KMS-11 (cell line): ENCODE measurements around the gene PRMT9.

Experiments used
- H2AFZ ChIP-seq: fragments of 200-600 bp; sonication (generic); 2 replicates; pipeline ENCODE4 v1.6.1; 2016; ENCODE audit warnings: antibody characterized with exemption, mixed run types, low read depth
- H3K27ac ChIP-seq: fragments of 200-600 bp; sonication (generic); 2 replicates; pipeline ENCODE4 v1.6.1; 2016; ENCODE audit warnings: mild to moderate bottlenecking, mixed run types
- H3K27me3 ChIP-seq: fragments of 200-600 bp; sonication (generic); 2 replicates; pipeline ENCODE4 v1.6.1; 2017; ENCODE audit warnings: mild to moderate bottlenecking, low read depth, mixed run types, moderate library complexity; ENCODE audit not compliant: insufficient read depth
- H3K36me3 ChIP-seq: fragments of 200-600 bp; sonication (generic); 2 replicates; pipeline ENCODE4 v1.6.1; 2017; ENCODE audit warnings: mild to moderate bottlenecking, mixed run types; ENCODE audit not compliant: insufficient read depth
- H3K4me1 ChIP-seq: fragments of 200-600 bp; sonication (generic); 2 replicates; pipeline ENCODE4 v1.6.1; 2016; ENCODE audit warnings: mild to moderate bottlenecking, low read depth, mixed run types; ENCODE audit not compliant: poor library complexity, severe bottlenecking
- H3K4me2 ChIP-seq: fragments of 200-600 bp; sonication (generic); 2 replicates; pipeline ENCODE4 v1.7.0; 2016; ENCODE audit warnings: mild to moderate bottlenecking, mixed run types
- H3K4me3 ChIP-seq: fragments of 200-600 bp; sonication (generic); IDR thresholded peaks from 2 replicates; pipeline ENCODE4 v1.6.1; 2017; ENCODE audit warnings: low read depth, low read length, mixed read lengths; ENCODE audit not compliant: insufficient read depth
- H3K79me2 ChIP-seq: fragments of 200-600 bp; sonication (generic); 2 replicates; pipeline ENCODE4 v1.6.1; 2016; ENCODE audit warnings: low read depth, mixed run types; ENCODE audit not compliant: insufficient read depth
- H3K9ac ChIP-seq: fragments of 200-600 bp; sonication (generic); 2 replicates; pipeline ENCODE4 v1.6.1; 2016; ENCODE audit warnings: mild to moderate bottlenecking, mixed run types
- H4K20me1 ChIP-seq: fragments of 200-600 bp; sonication (generic); 2 replicates; pipeline ENCODE4 v1.6.1; 2016; ENCODE audit warnings: mild to moderate bottlenecking, mixed run types; ENCODE audit not compliant: insufficient read depth
- TF ChIP-seq, protein P1 (sequence below): fragments of 200-600 bp; sonication (generic); conservative IDR thresholded peaks from 2 replicates; pipeline ENCODE4 v1.6.1; 2017; ENCODE audit warnings: low read depth, mild to moderate bottlenecking, antibody characterized with exemption, low read length, moderate library complexity, mixed read lengths

Gene PRMT9

DNA sequence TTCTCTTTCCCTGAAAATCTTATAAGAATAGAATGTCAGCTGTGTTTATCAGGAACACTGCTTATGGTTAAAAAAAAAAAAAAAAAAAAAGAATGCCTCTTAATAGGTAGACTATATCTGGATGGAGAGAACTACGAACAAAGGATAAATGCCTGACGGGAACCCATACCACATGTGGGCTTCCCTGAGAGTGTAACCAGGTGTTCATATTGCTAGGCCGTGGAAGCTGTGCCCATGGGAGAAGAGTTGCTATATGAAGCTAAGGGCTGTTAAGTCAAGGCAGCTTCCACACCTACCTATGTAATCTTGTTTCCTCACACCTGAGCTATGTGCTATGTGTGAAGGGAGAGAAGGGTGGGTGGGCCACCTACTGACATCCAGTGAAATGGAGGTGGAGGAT is 39.5 kb downstream of the PRMT9 start:
- TF ChIP-seq, protein P1, sequence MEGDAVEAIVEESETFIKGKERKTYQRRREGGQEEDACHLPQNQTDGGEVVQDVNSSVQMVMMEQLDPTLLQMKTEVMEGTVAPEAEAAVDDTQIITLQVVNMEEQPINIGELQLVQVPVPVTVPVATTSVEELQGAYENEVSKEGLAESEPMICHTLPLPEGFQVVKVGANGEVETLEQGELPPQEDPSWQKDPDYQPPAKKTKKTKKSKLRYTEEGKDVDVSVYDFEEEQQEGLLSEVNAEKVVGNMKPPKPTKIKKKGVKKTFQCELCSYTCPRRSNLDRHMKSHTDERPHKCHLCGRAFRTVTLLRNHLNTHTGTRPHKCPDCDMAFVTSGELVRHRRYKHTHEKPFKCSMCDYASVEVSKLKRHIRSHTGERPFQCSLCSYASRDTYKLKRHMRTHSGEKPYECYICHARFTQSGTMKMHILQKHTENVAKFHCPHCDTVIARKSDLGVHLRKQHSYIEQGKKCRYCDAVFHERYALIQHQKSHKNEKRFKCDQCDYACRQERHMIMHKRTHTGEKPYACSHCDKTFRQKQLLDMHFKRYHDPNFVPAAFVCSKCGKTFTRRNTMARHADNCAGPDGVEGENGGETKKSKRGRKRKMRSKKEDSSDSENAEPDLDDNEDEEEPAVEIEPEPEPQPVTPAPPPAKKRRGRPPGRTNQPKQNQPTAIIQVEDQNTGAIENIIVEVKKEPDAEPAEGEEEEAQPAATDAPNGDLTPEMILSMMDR, result no peak
- H3K4me3 ChIP-seq, result no peak overlapping the region
- H3K36me3 ChIP-seq, result no peaks in the 10 kb centered on the region; the same call in 1 of the 2 replicates
- no peak overlapping the region for H2AFZ ChIP-seq
- H3K4me2 ChIP-seq, result no peak overlapping the region
- H3K4me1 ChIP-seq, result no peaks in the 10 kb centered on the region
- no peaks in the 10 kb centered on the region for H3K79me2 ChIP-seq
- no peaks in the 10 kb centered on the region for H4K20me1 ChIP-seq
- H3K9ac ChIP-seq, result no peak overlapping the region
- no peaks in the 10 kb centered on the region for H3K27me3 ChIP-seq
- no peak overlapping the region for H3K27ac ChIP-seq

DNA sequence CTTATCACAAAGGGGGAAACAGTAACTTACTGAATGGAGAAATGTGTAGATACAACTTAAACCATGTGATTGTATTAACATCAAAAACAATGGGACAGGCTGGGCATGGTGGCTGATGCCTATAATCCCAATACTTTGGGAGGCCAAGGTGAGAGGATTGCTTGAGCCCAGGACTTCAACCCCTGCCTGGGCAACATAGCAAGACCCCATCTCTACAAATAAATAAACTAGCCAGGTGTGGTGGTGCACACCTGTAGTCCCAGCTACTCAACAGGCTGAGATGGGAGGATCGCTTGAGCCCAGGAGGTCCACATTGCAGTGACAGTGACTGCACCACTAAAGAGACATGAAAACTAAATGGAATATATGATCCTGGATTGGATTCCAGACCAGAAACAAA is 40.3 kb downstream of the PRMT9 start:
- Histone ChIP-seq H4K20me1 (no peaks in the 10 kb centered on the region), H3K9ac (no peak overlapping the region), H3K36me3 (no peaks in the 10 kb centered on the region; the same call in 1 of the 2 replicates), H3K79me2 (no peaks in the 10 kb centered on the region), H3K27me3 (no peaks in the 10 kb centered on the region), H3K27ac (no peak overlapping the region), H3K4me1 (peaks cover 4% of the 10 kb centered on the region), H2AFZ (no peak overlapping the region), H3K4me2 (no peak overlapping the region), H3K4me3 (no peak overlapping the region)
- TF ChIP-seq, protein P1, result no peak

DNA sequence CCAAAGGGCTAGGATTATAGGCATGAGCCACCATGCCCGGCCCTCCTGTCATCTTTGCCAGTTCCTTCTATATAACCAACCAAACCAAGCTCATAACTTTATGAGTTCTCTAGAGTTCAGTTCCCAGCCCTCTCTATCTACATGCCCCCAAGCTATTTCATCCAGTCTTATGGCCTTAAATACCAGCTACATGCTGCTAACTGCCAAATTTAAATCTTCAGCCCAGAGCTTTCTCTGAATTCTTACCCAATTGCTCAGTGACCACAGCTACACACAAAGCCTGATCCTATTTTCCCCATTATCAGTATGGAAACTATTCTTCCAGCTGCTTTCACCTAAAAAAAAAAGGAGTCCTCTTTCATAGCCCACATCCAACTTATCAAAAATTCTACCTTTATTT is 43.6 kb downstream of the PRMT9 start:
- Histone ChIP-seq H3K79me2 (no peaks in the 10 kb centered on the region), H3K9ac (no peak overlapping the region), H3K36me3 (no peaks in the 10 kb centered on the region; the same call in none of the 2 replicates), H4K20me1 (no peaks in the 10 kb centered on the region), H3K27me3 (no peaks in the 10 kb centered on the region), H3K4me2 (no peak overlapping the region), H3K4me1 (peaks cover 4% of the 10 kb centered on the region), H3K27ac (no peak overlapping the region), H3K4me3 (no peak overlapping the region), H2AFZ (no peak overlapping the region)
- TF ChIP-seq, protein P1, result no peak

DNA sequence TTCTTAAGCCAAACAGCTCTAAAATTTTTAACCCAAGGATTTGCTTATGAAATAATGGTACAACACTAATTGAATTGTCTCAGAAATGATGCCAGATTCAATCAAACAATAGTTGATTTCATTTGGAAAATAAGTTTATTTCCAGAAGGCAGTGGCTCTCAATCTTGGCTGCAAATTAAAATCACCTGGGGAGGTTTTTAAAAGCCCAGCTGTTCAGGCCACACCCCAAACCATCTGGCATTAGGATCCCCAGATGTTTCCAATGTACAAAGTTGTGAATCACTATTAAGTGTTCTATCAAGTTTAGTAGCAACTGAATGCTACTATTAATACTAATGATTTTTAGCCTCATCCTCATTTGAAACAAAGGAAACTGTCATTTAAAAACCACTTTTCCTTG is 44.6 kb downstream of the PRMT9 start:
- no peak overlapping the region for H2AFZ ChIP-seq
- H3K27me3 ChIP-seq, result no peaks in the 10 kb centered on the region
- no peaks in the 10 kb centered on the region for H3K79me2 ChIP-seq
- H3K9ac ChIP-seq, result no peak overlapping the region
- H3K4me2 ChIP-seq, result no peak overlapping the region
- peaks cover 4% of the 10 kb centered on the region for H3K4me1 ChIP-seq
- no peaks in the 10 kb centered on the region; the same call in 1 of the 2 replicates for H3K36me3 ChIP-seq
- TF ChIP-seq, protein P1, result no peak
- H3K27ac ChIP-seq, result no peak overlapping the region
- H4K20me1 ChIP-seq, result no peaks in the 10 kb centered on the region
- no peak overlapping the region for H3K4me3 ChIP-seq
